Suprapubic skin (tissue), 4 donors: Measurements from ENCODE around the gene MYL12B. TPM values are rescaled to one million over a fixed set of nuclear protein-coding genes. Genes with fewer than 3 reads are reported as not detected.

Experiments used
- DNase-seq, 2 donors: peaks; one replicate each; pipeline ENCODE4 v3.0.0-alpha.2; 2019; ENCODE audit warnings: low spot score in 2 of 2
- H3K27ac ChIP-seq: fragments of 200-600 bp; sonication (generic); one replicate; pipeline ENCODE4 v1.5.1; 2019
- H3K27me3 ChIP-seq: fragments of 200-600 bp; sonication (generic); one replicate; pipeline ENCODE4 v1.5.1; 2019
- H3K36me3 ChIP-seq: fragments of 200-600 bp; sonication (generic); one replicate; pipeline ENCODE4 v1.5.1; 2019
- H3K4me1 ChIP-seq: fragments of 200-600 bp; sonication (generic); one replicate; pipeline ENCODE4 v1.5.1; 2019
- H3K4me3 ChIP-seq: fragments of 200-600 bp; sonication (generic); one replicate; pipeline ENCODE4 v1.5.1; 2019; ENCODE audit warnings: mild to moderate bottlenecking
- H3K9me3 ChIP-seq: fragments of 200-600 bp; sonication (generic); one replicate; pipeline ENCODE4 v1.5.1; 2019
- CTCF ChIP-seq, 2 donors: fragments of 200-600 bp in 1 of 2; fragments of 450-650 bp in 1 of 2; sonication (generic) in 1 of 2; IDR thresholded peaks; one replicate each; pipeline ENCODE4 v1.5.1; 2016 to 2019; ENCODE audit warnings: antibody characterized with exemption in 2 of 2, mild to moderate bottlenecking in 1 of 2, moderate library complexity in 1 of 2
- EP300 ChIP-seq: sonication (generic); formaldehyde crosslinking; IDR thresholded peaks from one replicate; pipeline ENCODE4 v1.6.1; 2017; ENCODE audit warnings: antibody characterized with exemption
- POLR2A ChIP-seq, 2 donors: fragments of 450-650 bp; IDR thresholded peaks; one replicate each; pipeline ENCODE4 v1.6.1; 2017; ENCODE audit warnings: antibody characterized with exemption in 2 of 2, mild to moderate bottlenecking in 2 of 2, moderate library complexity in 2 of 2
- POLR2AphosphoS5 ChIP-seq, 3 donors: sonication (generic); formaldehyde crosslinking; IDR thresholded peaks; one replicate each; pipeline ENCODE4 v1.6.1; 2017; ENCODE audit warnings: antibody characterized with exemption in 3 of 3
- WGBS: methylation state at CpG from one replicate; pipeline ENCODE4 v1.1.5; 2018; 5-methylcytosine and 5-hydroxymethylcytosine counted together
- total RNA-seq, 4 donors: library from RNA; depleted of rRNA; stranded (reverse); fragments of >200 nt; gene quantifications; one replicate each; pipeline ENCODE4 v1.1.0, GENCODE V29; 2016

Gene MYL12B
- total RNA-seq, 4 donors from 2014 or later, result 182 to 333 (median 295) TPM

GRCh38 chr18:3283253-3283863 lies 21.4 kb downstream of the MYL12B start:
- TF ChIP-seq EP300 (no peak), CTCF (IDR thresholded peaks at IDR 0.05) (no peak), POLR2AphosphoS5 (IDR thresholded peaks at IDR 0.05) (no peak), POLR2A (IDR thresholded peaks at IDR 0.05) (no peak)
- Histone ChIP-seq H3K36me3 (peaks cover 4% of the 10 kb centered on the region), H3K27ac (no peak overlapping the region), H3K4me1 (peaks cover 6% of the 10 kb centered on the region), H3K4me3 (no peak overlapping the region), H3K9me3 (no peaks in the 10 kb centered on the region), H3K27me3 (no peaks in the 10 kb centered on the region)
- DNase-seq, result no peak
- 66% methylated on average over 10 of the region's 10 CpGs for WGBS

- WGBS, result 61% methylated on average over 7 of the region's 7 CpGs
- Histone ChIP-seq H3K36me3 (no peaks in the 10 kb centered on the region), H3K4me1 (peaks cover 6% of the 10 kb centered on the region), H3K27ac (no peak overlapping the region), H3K4me3 (no peak overlapping the region), H3K9me3 (no peaks in the 10 kb centered on the region), H3K27me3 (no peaks in the 10 kb centered on the region)
- DNase-seq, result no peak
- TF ChIP-seq POLR2AphosphoS5 (IDR thresholded peaks at IDR 0.05), result no peak
- TF ChIP-seq EP300, result no peak
- TF ChIP-seq POLR2A (IDR thresholded peaks at IDR 0.05), result no peak
- no peak for TF ChIP-seq CTCF (IDR thresholded peaks at IDR 0.05)
These were observed 22.0 kb downstream of the MYL12B start for GRCh38 chr18:3283908-3284307.

GRCh38 chr18:3284501-3284900 lies 22.6 kb downstream of the MYL12B start:
- H3K4me3 ChIP-seq, result no peak overlapping the region
- H3K27ac ChIP-seq, result no peak overlapping the region
- peaks cover 6% of the 10 kb centered on the region for H3K4me1 ChIP-seq
- H3K27me3 ChIP-seq, result no peaks in the 10 kb centered on the region
- WGBS, result 89% methylated on average over 9 of the region's 9 CpGs
- no peaks in the 10 kb centered on the region for H3K9me3 ChIP-seq
- H3K36me3 ChIP-seq, result no peaks in the 10 kb centered on the region
- TF ChIP-seq EP300 (no peak), POLR2AphosphoS5 (IDR thresholded peaks at IDR 0.05) (no peak), CTCF (IDR thresholded peaks at IDR 0.05) (no peak), POLR2A (IDR thresholded peaks at IDR 0.05) (no peak)
- DNase-seq, result no peak

GRCh38 chr18:3286159-3286558 lies 24.2 kb downstream of the MYL12B start:
- Histone ChIP-seq H3K27me3 (no peaks in the 10 kb centered on the region), H3K4me3 (no peak overlapping the region), H3K27ac (no peak overlapping the region), H3K9me3 (no peaks in the 10 kb centered on the region), H3K36me3 (no peaks in the 10 kb centered on the region), H3K4me1 (peaks cover 6% of the 10 kb centered on the region)
- WGBS, result 96% methylated on average over 7 of the region's 7 CpGs
- no peak for DNase-seq
- no peak for TF ChIP-seq CTCF (IDR thresholded peaks at IDR 0.05)

- H3K36me3 ChIP-seq, result no peaks in the 10 kb centered on the region
- DNase-seq, result no peak
- no peak overlapping the region for H3K27ac ChIP-seq
- H3K27me3 ChIP-seq, result no peaks in the 10 kb centered on the region
- TF ChIP-seq POLR2A (IDR thresholded peaks at IDR 0.05) (no peak), EP300 (no peak), CTCF (IDR thresholded peaks at IDR 0.05) (no peak), POLR2AphosphoS5 (IDR thresholded peaks at IDR 0.05) (no peak)
- H3K9me3 ChIP-seq, result no peaks in the 10 kb centered on the region
- H3K4me3 ChIP-seq, result no peak overlapping the region
- H3K4me1 ChIP-seq, result peaks cover 8% of the 10 kb centered on the region
- WGBS, result 88% methylated on average over 2 of the region's 2 CpGs
These were observed 31.4 kb downstream of the MYL12B start for GRCh38 chr18:3293196-3293951.
